PC-9 (cell line): ENCODE results near the gene ADGRL3.

Experiments
- EZH2 ChIP-seq: fragments of 200-600 bp; sonication (generic); IDR thresholded peaks from 2 replicates; pipeline ENCODE4 v1.8.0; 2017; ENCODE audit warnings: antibody characterized with exemption, low read depth
- TF ChIP-seq, protein P1 (sequence below): fragments of 200-600 bp; sonication (generic); conservative IDR thresholded peaks from 2 replicates; pipeline ENCODE4 v1.6.1; 2017; ENCODE audit warnings: mixed run types, antibody characterized with exemption, mild to moderate bottlenecking, moderate library complexity

DNA sequence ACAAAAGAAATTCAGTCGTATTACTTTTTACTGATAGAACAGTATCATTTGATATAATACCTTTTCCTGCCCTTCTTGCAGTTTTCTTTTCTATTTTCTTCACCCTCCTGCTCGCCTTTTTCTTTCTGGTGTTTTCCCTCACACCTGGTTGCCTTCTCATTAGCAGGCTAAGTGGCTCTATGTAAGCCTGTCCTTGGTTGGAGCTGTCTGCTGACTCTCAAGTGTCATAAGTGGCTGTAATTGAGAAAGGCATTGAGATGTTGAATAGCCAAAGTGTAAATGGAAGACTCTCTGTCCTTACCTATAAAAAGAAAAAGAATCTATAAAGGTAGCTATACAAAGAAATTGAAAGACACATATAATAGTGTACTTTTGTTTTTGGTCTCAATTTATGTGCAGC, 180.7 kb downstream of the ADGRL3 start:
- TF ChIP-seq, protein P1, sequence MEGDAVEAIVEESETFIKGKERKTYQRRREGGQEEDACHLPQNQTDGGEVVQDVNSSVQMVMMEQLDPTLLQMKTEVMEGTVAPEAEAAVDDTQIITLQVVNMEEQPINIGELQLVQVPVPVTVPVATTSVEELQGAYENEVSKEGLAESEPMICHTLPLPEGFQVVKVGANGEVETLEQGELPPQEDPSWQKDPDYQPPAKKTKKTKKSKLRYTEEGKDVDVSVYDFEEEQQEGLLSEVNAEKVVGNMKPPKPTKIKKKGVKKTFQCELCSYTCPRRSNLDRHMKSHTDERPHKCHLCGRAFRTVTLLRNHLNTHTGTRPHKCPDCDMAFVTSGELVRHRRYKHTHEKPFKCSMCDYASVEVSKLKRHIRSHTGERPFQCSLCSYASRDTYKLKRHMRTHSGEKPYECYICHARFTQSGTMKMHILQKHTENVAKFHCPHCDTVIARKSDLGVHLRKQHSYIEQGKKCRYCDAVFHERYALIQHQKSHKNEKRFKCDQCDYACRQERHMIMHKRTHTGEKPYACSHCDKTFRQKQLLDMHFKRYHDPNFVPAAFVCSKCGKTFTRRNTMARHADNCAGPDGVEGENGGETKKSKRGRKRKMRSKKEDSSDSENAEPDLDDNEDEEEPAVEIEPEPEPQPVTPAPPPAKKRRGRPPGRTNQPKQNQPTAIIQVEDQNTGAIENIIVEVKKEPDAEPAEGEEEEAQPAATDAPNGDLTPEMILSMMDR, result no peak
- TF ChIP-seq EZH2, result no peak
